Thyroid gland (tissue), 4 donors: ENCODE measurements around the gene HOXA5.

Experiments
- POLR2A ChIP-seq, 2 donors: fragments of 450-650 bp; IDR thresholded peaks; one replicate each; pipeline ENCODE4 v1.6.1; 2017; ENCODE audit warnings: antibody characterized with exemption in 2 of 2, mild to moderate bottlenecking in 2 of 2, moderate library complexity in 1 of 2
- TF ChIP-seq, protein P1 (sequence below), 6 experiments: fragments of 200-600 bp in 3 of 6; fragments of 450-650 bp in 3 of 6; sonication (generic) in 3 of 6; IDR thresholded peaks; one replicate each; pipeline ENCODE4 v1.5.1; 2016 to 2019; ENCODE audit warnings: antibody characterized with exemption in 6 of 6, mild to moderate bottlenecking in 2 of 6, inconsistent platforms in 1 of 6, moderate library complexity in 1 of 6

DNA sequence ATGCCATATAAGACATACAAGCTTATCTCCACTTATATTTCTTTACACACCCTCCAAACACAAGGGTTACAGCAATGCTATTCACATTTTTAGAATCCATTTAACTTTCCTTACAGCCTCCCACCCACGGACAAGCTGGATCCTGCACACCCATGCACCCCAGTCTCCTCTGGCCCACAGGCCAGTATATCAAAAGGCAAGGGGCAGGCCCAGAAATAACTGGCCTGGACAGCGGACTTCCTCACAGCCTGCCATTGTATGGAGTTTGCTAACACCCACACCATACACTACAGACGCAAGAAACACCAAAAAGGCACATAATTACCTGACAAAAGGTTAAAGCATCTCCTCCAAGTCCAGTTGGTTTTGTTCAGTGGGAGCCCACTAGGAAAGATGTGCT lies 24.9 kb downstream of the HOXA5 start:
- TF ChIP-seq, protein P1, sequence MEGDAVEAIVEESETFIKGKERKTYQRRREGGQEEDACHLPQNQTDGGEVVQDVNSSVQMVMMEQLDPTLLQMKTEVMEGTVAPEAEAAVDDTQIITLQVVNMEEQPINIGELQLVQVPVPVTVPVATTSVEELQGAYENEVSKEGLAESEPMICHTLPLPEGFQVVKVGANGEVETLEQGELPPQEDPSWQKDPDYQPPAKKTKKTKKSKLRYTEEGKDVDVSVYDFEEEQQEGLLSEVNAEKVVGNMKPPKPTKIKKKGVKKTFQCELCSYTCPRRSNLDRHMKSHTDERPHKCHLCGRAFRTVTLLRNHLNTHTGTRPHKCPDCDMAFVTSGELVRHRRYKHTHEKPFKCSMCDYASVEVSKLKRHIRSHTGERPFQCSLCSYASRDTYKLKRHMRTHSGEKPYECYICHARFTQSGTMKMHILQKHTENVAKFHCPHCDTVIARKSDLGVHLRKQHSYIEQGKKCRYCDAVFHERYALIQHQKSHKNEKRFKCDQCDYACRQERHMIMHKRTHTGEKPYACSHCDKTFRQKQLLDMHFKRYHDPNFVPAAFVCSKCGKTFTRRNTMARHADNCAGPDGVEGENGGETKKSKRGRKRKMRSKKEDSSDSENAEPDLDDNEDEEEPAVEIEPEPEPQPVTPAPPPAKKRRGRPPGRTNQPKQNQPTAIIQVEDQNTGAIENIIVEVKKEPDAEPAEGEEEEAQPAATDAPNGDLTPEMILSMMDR (IDR thresholded peaks at IDR 0.05), result no peak
- TF ChIP-seq POLR2A (IDR thresholded peaks at IDR 0.05), result no peak
